ENCODE measurements around the gene SGPL1.
A peak's percentile ranks its signal among the peaks of the same experiment; 100 is the strongest.

The SGPL1 gene

GRCh38 chr10:70840836-70841235 lies 25.1 kb downstream of the SGPL1 start:
- H3K18ac ChIP-seq (ENCODE audit: low read depth in 1 of 2, low read length in 2 of 2) = no peak overlapping the region
- H3K27ac ChIP-seq (ENCODE audit: low read length, poor library complexity, severe bottlenecking) = no peak overlapping the region
- no peak overlapping the region for H3K4me2 ChIP-seq (ENCODE audit: low read length, poor library complexity, severe bottlenecking)
- H3K36me3 ChIP-seq (ENCODE audit: control insufficient read depth in 1 of 2, insufficient read depth in 2 of 2, low read depth in 1 of 2, low read length in 2 of 2) = peaks cover 5 to 21% of the 10 kb centered on the region in 2 experiments
- H3K4me1 ChIP-seq (ENCODE audit: control insufficient read depth, insufficient read depth, low read depth, low read length) = peaks cover 5% of the 10 kb centered on the region
- H2BK15ac ChIP-seq (ENCODE audit: low read depth, poor library complexity, severe bottlenecking) = no peak overlapping the region
- no peaks in the 10 kb centered on the region for H3K27me3 ChIP-seq (ENCODE audit: control insufficient read depth in 1 of 2, insufficient read depth in 1 of 2, low read length in 2 of 2)
- H3K23ac ChIP-seq (ENCODE audit: low read length in 2 of 2) = no peak overlapping the region
- H3K79me1 ChIP-seq (replicated peaks; ENCODE audit: low read length, poor library complexity, severe bottlenecking) = peaks cover 40% of the 10 kb centered on the region
- no peak overlapping the region for H2BK5ac ChIP-seq (ENCODE audit: low read depth, low read length, poor library complexity, severe bottlenecking)
- no peak overlapping the region for H2BK120ac ChIP-seq (ENCODE audit: low read depth, low read length)
- no peak overlapping the region for H3K9ac ChIP-seq (ENCODE audit: low read length)
- no peak overlapping the region for H4K8ac ChIP-seq (ENCODE audit: low read length)
- DNase-seq = no peak
- H2AK5ac ChIP-seq (ENCODE audit: low read length, severe bottlenecking) = no peak overlapping the region
- H3K14ac ChIP-seq (ENCODE audit: low read length in 2 of 2) = no peak overlapping the region
- no peak overlapping the region for H3K4ac ChIP-seq (ENCODE audit: low read depth in 1 of 2, low read length in 2 of 2)
- no peaks in the 10 kb centered on the region for H3K9me3 ChIP-seq (ENCODE audit: control insufficient read depth, low read length)
- no peak overlapping the region for H3K4me3 ChIP-seq (ENCODE audit: insufficient read depth in 1 of 2, low read depth in 1 of 2, low read length in 2 of 2)
- no peak overlapping the region for H2AFZ ChIP-seq (ENCODE audit: low read depth, low read length)
- WGBS = 100% methylated on average over 1 of the region's 2 CpGs
- no peak overlapping the region for H4K91ac ChIP-seq (ENCODE audit: low read length)
- no peak overlapping the region for H2BK12ac ChIP-seq (ENCODE audit: low read length in 2 of 2)

DNA sequence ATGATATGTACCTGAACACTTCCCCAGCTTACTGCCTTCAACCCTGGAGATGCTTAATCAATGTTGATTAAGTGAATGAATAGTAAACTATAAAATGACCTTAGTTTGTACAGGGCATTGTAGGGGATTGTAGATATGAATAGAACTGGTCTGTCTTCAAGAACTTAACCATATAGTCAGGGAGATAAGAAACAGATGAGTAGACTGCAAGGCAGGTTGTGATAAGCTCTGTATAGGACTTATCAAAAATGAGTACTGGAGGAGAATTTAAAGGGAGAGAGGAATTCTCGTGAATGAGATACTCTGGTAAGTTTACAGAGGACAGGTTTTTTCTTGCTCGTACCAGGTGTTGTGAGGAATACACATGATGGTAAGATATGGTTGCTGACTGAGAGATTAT lies 27.6 kb downstream of the SGPL1 start:
- no peak for DNase-seq
- Histone ChIP-seq H3K4me2 (ENCODE audit: low read length, poor library complexity, severe bottlenecking) (no peak overlapping the region), H3K14ac (ENCODE audit: low read length in 2 of 2) (no peak overlapping the region), H3K4me3 (ENCODE audit: insufficient read depth in 1 of 2, low read depth in 1 of 2, low read length in 2 of 2) (no peak overlapping the region), H3K9me3 (ENCODE audit: control insufficient read depth, low read length) (no peaks in the 10 kb centered on the region), H2BK5ac (ENCODE audit: low read depth, low read length, poor library complexity, severe bottlenecking) (no peak overlapping the region), H2BK120ac (ENCODE audit: low read depth, low read length) (no peak overlapping the region), H3K18ac (ENCODE audit: low read depth in 1 of 2, low read length in 2 of 2) (no peak overlapping the region), H3K27ac (ENCODE audit: low read length, poor library complexity, severe bottlenecking) (no peak overlapping the region), H3K4me1 (ENCODE audit: control insufficient read depth, insufficient read depth, low read depth, low read length) (peaks cover 1% of the 10 kb centered on the region), H4K8ac (ENCODE audit: low read length) (no peak overlapping the region), H2AFZ (ENCODE audit: low read depth, low read length) (no peak overlapping the region), H3K36me3 (ENCODE audit: control insufficient read depth in 1 of 2, insufficient read depth in 2 of 2, low read depth in 1 of 2, low read length in 2 of 2) (peaks cover 5 to 17% of the 10 kb centered on the region in 2 experiments), H3K27me3 (ENCODE audit: control insufficient read depth in 1 of 2, insufficient read depth in 1 of 2, low read length in 2 of 2) (no peaks in the 10 kb centered on the region), H2BK12ac (ENCODE audit: low read length in 2 of 2) (no peak overlapping the region), H3K4ac (ENCODE audit: low read depth in 1 of 2, low read length in 2 of 2) (no peak overlapping the region), H3K9ac (ENCODE audit: low read length) (no peak overlapping the region), H4K91ac (ENCODE audit: low read length) (no peak overlapping the region), H2AK5ac (ENCODE audit: low read length, severe bottlenecking) (no peak overlapping the region), H2BK15ac (ENCODE audit: low read depth, poor library complexity, severe bottlenecking) (no peak overlapping the region), H3K23ac (ENCODE audit: low read length in 2 of 2) (no peak overlapping the region), H3K79me1 (replicated peaks; ENCODE audit: low read length, poor library complexity, severe bottlenecking) (peaks cover 29% of the 10 kb centered on the region)
- 93% methylated on average over 2 of the region's 2 CpGs for whole genome bisulfite sequencing

DNA sequence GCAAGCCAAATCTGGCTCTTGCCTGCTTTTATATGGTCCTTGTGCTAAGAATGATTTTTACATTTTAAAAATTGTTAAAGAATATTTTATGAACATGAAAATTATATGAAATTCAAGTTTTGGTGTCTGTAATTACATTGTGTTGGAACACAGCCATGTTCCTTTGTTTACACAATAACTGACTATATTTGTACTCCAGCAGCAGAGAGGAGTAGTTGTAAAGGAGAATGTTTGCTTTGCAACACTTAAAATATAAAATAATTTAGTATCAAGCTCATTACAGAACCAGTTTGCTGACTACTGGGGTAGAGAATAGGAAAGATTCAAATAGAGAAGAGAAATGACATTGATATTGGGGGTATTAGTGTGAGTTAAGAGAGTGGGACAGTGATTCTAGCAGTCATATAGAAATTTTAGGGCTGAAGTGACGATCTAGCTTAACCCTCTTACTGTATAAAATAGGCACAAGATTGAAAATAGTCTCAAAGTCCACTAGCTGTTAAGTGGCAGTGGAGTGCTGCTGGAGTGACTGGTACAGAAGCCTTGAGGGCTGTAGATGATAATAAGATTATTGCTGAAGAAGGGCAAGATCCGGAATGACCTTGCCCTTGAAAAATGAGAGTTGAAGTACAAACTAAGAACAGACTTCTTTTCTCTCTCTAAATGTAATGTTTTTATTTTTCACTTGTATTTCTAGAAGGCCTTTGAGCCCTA lies 28.2 kb downstream of the SGPL1 start:
- Histone ChIP-seq H3K9ac (ENCODE audit: low read length) (no peak overlapping the region), H4K91ac (ENCODE audit: low read length) (no peak overlapping the region), H2AFZ (ENCODE audit: low read depth, low read length) (no peak overlapping the region), H2BK5ac (ENCODE audit: low read depth, low read length, poor library complexity, severe bottlenecking) (no peak overlapping the region), H2BK120ac (ENCODE audit: low read depth, low read length) (no peak overlapping the region), H3K4me1 (ENCODE audit: control insufficient read depth, insufficient read depth, low read depth, low read length) (peaks cover 1% of the 10 kb centered on the region), H3K27ac (ENCODE audit: low read length, poor library complexity, severe bottlenecking) (no peak overlapping the region), H3K4me3 (ENCODE audit: insufficient read depth in 1 of 2, low read depth in 1 of 2, low read length in 2 of 2) (no peak overlapping the region), H2BK15ac (ENCODE audit: low read depth, poor library complexity, severe bottlenecking) (no peak overlapping the region), H3K18ac (ENCODE audit: low read depth in 1 of 2, low read length in 2 of 2) (no peak overlapping the region), H3K4me2 (ENCODE audit: low read length, poor library complexity, severe bottlenecking) (no peak overlapping the region), H3K4ac (ENCODE audit: low read depth in 1 of 2, low read length in 2 of 2) (no peak overlapping the region), H4K8ac (ENCODE audit: low read length) (no peak overlapping the region), H3K14ac (ENCODE audit: low read length in 2 of 2) (no peak overlapping the region), H2BK12ac (ENCODE audit: low read length in 2 of 2) (no peak overlapping the region), H3K27me3 (ENCODE audit: control insufficient read depth in 1 of 2, insufficient read depth in 1 of 2, low read length in 2 of 2) (no peaks in the 10 kb centered on the region), H3K9me3 (ENCODE audit: control insufficient read depth, low read length) (no peaks in the 10 kb centered on the region), H3K23ac (ENCODE audit: low read length in 2 of 2) (no peak overlapping the region), H3K79me1 (replicated peaks; ENCODE audit: low read length, poor library complexity, severe bottlenecking) (peaks cover 27% of the 10 kb centered on the region), H3K36me3 (ENCODE audit: control insufficient read depth in 1 of 2, insufficient read depth in 2 of 2, low read depth in 1 of 2, low read length in 2 of 2) (peaks cover 5 to 17% of the 10 kb centered on the region in 2 experiments), H2AK5ac (ENCODE audit: low read length, severe bottlenecking) (no peak overlapping the region)
- no CpG with 5 or more reads among the region's 2 CpGs for WGBS
- no peak for DNase-seq

GRCh38 chr10:70845256-70845655 lies 29.5 kb downstream of the SGPL1 start:
- WGBS = 57% methylated on average over 1 of the region's 2 CpGs
- no peak overlapping the region for H3K4me3 ChIP-seq (ENCODE audit: insufficient read depth in 1 of 2, low read depth in 1 of 2, low read length in 2 of 2)
- no peak overlapping the region for H3K4ac ChIP-seq (ENCODE audit: low read depth in 1 of 2, low read length in 2 of 2)
- H2AFZ ChIP-seq (ENCODE audit: low read depth, low read length) = no peak overlapping the region
- peaks cover 24% of the 10 kb centered on the region for H3K79me1 ChIP-seq (replicated peaks; ENCODE audit: low read length, poor library complexity, severe bottlenecking)
- no peaks in the 10 kb centered on the region for H3K9me3 ChIP-seq (ENCODE audit: control insufficient read depth, low read length)
- H2BK5ac ChIP-seq (ENCODE audit: low read depth, low read length, poor library complexity, severe bottlenecking) = no peak overlapping the region
- peak overlapping the region in 1 of 2 experiments; percentile 69 for H3K23ac ChIP-seq (ENCODE audit: low read length in 2 of 2)
- DNase-seq = no peak
- H4K8ac ChIP-seq (ENCODE audit: low read length) = no peak overlapping the region
- no peak overlapping the region for H3K18ac ChIP-seq (ENCODE audit: low read depth in 1 of 2, low read length in 2 of 2)
- no peak overlapping the region for H2BK120ac ChIP-seq (ENCODE audit: low read depth, low read length)
- H2BK15ac ChIP-seq (ENCODE audit: low read depth, poor library complexity, severe bottlenecking) = no peak overlapping the region
- H3K27me3 ChIP-seq (ENCODE audit: control insufficient read depth in 1 of 2, insufficient read depth in 1 of 2, low read length in 2 of 2) = no peaks in the 10 kb centered on the region
- no peak overlapping the region for H4K91ac ChIP-seq (ENCODE audit: low read length)
- no peak overlapping the region for H3K27ac ChIP-seq (ENCODE audit: low read length, poor library complexity, severe bottlenecking)
- no peak overlapping the region for H3K4me2 ChIP-seq (ENCODE audit: low read length, poor library complexity, severe bottlenecking)
- H3K14ac ChIP-seq (ENCODE audit: low read length in 2 of 2) = no peak overlapping the region
- H3K36me3 ChIP-seq (ENCODE audit: control insufficient read depth in 1 of 2, insufficient read depth in 2 of 2, low read depth in 1 of 2, low read length in 2 of 2) = peaks cover 5 to 17% of the 10 kb centered on the region in 2 experiments
- peaks cover 3% of the 10 kb centered on the region for H3K4me1 ChIP-seq (ENCODE audit: control insufficient read depth, insufficient read depth, low read depth, low read length)
- H2AK5ac ChIP-seq (ENCODE audit: low read length, severe bottlenecking) = no peak overlapping the region
- no peak overlapping the region for H2BK12ac ChIP-seq (ENCODE audit: low read length in 2 of 2)
- H3K9ac ChIP-seq (ENCODE audit: low read length) = no peak overlapping the region

Measured in mesenchymal stem cell (in vitro differentiated cells and primary cell).